GM12801 (cell line): ENCODE measurements around the gene ZSCAN25.

Experiments used
- TF ChIP-seq, protein P1 (sequence below): IDR thresholded peaks from one replicate; pipeline ENCODE4 v1.5.1; 2011; ENCODE audit warnings: control low read depth; ENCODE audit not compliant: insufficient read length; ENCODE audit errors: extremely low read depth

The ZSCAN25 gene

DNA sequence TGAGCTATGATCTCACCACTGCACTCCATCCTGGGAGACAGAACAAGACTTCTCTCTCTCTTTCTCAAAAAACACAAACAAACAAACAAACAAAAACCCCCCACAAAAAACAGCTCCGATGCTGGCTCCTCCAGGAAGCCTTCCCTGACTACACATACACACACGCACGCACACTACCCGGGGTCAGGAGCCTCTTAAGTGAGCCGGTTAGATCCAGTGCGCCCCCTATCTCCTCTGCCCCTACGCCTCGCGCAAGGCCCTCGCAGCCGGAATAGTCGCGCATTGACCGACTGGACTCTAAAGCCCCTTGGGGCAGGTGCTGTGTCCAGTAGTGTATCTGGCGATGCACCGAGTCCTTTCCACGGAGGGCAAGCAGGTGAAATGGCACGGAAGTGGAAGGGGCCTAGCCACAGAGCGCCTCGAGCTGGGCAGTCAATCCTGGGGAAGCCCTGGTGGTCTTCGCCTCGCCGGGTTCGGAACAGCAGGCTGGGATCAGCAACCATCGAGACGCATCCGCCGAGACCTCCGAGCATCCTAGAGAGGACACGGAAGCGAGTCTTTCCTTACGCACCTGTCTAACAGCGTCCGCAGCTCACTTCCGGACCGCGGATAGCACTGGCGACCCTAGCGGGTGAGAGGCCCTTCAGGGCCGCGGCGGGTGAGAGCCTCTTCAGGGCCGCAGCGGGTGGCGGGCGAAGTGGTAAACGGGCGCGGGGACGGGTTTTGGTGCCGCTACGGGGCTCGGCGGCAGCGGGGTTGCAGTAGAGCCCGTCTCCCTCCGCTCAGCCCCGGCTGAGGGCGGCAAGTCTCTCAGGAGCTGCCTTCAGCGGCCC, at the start of gene ZSCAN25:
ZSCAN25 (plus strand) TSS at position 588 of the 833 bp plus-strand sequence. CDS start 2,661 bp downstream, outside the sequence.
- TF ChIP-seq, protein P1, sequence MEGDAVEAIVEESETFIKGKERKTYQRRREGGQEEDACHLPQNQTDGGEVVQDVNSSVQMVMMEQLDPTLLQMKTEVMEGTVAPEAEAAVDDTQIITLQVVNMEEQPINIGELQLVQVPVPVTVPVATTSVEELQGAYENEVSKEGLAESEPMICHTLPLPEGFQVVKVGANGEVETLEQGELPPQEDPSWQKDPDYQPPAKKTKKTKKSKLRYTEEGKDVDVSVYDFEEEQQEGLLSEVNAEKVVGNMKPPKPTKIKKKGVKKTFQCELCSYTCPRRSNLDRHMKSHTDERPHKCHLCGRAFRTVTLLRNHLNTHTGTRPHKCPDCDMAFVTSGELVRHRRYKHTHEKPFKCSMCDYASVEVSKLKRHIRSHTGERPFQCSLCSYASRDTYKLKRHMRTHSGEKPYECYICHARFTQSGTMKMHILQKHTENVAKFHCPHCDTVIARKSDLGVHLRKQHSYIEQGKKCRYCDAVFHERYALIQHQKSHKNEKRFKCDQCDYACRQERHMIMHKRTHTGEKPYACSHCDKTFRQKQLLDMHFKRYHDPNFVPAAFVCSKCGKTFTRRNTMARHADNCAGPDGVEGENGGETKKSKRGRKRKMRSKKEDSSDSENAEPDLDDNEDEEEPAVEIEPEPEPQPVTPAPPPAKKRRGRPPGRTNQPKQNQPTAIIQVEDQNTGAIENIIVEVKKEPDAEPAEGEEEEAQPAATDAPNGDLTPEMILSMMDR: no peak

DNA sequence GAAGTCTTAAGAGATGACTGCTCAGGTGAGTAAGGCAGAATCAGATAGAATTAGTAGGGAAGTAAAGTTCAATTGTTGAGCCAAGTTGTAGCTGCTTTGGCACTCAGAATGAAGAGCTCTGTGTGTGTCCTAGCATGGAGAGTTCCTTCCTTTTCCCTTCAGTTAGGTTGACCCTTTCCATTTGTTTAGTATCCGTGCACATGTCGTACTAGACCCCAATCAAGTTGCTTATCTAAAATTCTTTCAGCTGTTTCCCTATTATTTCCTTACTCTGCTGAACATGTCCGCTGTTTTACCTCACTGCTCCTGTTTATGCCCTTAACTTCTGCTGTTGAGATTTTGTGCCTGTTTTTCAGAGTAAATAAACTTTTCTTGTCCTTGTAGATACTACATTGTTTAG, 45.0 kb upstream of the ZSCAN25 start:
- TF ChIP-seq, protein P1: no peak

DNA sequence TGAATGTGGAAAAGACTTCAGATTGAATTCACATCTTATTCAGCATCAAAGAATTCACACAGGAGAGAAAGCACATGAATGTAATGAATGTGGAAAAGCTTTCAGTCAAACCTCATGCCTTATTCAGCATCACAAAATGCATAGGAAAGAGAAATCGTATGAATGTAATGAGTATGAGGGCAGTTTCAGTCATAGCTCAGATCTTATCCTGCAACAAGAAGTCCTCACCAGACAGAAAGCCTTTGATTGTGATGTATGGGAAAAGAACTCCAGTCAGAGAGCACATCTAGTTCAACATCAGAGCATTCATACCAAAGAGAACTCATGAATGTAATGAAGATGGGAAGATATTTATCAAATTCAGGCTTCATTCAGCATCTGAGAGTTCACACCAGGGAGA, 43.5 kb upstream of the ZSCAN25 start:
- TF ChIP-seq, protein P1: no peak

DNA sequence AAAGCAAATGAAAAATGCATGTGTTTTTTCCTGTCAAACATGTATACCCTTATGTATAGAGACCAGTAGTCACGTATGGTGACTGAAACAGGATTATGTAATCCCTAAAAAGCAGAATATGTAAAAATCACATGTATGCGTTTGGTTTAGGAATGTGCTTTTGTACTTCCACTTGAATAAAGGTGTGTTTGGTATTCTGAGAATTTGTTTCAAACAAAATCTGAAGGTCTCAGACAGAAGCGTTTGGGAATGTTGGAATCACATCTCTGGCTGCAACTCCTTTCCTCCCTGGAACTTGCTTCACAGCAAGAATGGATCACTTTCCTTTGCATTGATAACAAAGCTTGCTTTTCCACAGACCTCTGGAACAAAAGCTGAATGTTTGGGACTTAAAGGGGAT, 40.5 kb upstream of the ZSCAN25 start:
- TF ChIP-seq, protein P1: no peak

DNA sequence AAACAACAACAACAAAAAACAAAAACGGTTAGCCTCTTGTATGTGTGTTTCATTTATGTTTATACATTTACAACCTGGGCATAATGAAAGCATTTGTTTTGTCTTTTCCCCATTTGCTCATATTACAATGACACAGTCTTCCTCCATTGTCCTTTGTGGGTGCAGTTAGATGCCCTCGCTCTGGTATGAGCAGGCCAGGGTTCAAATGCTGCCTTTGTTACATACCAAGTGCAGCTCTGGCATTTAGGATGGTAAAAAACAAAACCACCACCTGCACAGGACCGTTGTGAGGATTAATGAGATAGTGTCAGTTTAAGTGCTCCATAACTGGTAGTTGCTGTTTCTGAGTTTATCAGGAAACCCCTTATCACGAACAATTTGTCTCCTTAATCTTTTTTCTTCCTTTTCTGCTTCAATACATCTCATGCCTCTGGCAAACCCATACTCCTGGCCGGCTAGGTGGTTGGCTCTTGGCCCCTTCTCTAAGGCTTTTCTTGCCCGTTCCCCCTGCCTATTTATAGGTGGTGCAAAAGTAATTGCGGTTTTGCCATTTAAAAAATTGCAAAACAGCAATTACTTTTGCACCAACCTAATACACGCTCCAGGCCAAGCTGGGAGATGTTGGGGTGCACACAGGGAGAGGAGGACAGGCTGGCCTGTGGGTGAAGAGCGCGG, 37.3 kb upstream of the ZSCAN25 start:
- TF ChIP-seq, protein P1: no peak

DNA sequence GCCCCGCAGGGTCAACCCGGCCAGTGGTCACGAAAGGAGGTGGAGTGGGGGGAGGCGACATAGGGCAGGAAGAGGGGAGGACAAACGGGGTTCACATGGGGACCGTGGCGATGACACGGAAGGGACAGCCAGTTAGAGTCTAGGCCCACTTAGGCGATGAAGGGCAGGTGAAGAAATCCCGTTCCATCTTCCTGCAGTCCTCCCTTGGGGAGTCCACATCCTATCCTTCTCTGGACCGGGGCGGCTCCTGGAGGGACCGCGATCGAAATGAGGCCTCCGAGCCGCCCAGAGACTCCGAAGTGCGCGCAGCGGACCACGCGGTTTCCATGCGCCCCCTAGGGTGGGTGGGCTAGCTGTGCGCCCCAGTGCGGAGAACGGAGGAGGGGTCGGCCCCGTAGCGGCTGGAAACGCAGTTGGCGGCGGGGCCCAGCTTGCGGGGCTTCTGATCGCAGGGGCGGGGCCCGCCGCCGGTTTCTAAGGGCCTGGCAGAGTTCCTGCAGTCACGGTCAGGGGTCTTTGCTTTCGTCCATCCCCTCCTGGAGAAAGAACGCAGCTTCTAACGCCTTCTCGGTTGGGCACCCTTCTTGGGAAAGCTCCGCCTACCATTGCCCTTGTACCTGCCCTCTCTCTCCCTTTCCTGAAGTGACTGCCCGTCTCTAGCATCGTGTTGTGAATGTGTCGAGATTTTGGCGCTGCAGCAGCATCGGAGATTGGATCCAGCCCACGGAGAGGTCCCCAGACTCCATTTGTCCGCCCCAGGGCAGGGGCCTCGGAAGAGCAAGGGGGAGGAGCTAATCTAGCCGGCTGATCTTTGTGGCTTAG, 36.6 kb upstream of the ZSCAN25 start:
- TF ChIP-seq, protein P1: no peak

DNA sequence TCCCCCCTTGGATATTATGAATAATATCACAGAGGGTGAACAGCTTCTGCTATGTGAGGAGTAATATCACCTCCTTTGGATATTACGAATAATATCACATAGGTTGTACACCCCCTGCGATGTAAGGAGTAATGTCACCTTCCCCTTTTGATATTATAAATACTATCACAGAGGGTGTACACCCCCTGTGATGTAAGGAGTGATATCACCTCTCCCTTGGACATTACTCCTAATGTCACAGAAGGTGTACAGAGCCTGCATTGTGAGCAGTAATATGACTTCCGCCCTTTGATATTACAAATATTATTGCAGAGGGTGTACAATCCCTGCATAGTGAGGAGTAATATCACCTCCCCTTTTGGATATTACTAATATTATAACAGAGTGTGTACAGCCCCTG, 27.9 kb upstream of the ZSCAN25 start:
- TF ChIP-seq, protein P1: no peak
